Caco-2 (cell line): Measurements from ENCODE around the gene ZNF653. TPM values are rescaled to one million over a fixed set of nuclear protein-coding genes. Genes with fewer than 3 reads are reported as not detected.

Source experiments
- BruUV-seq: library from RNA; stranded (reverse); fragments of 400-500 nt; replicated peaks from 2 replicates; lab custom pipeline; 2021; lab: Mats Ljungman, UMichigan
- CTCF ChIA-PET: fragments of 300-600 bp; sonication (Branson Sonifier 250); formaldehyde crosslinking; loops from one replicate; lab custom pipeline; 2022; ENCODE audit warnings: antibody characterized with exemption; lab: Charles Lee
- POLR2A ChIA-PET: fragments of 300-600 bp; sonication (Branson Sonifier 250); formaldehyde crosslinking; loops from one replicate; lab custom pipeline; 2022; ENCODE audit warnings: antibody characterized with exemption; lab: Charles Lee
- DNase-seq, 2 experiments: peaks; one replicate each; pipeline versions ENCODE4 v3.0.0 to v3.0.0-alpha.2; 2020 to 2022
- H3K27me3 ChIP-seq: replicated peaks from 2 replicates; pipeline ENCODE4 v1.6.0; 2011; ENCODE audit warnings: low read length; ENCODE audit not compliant: control insufficient read depth, insufficient read depth
- H3K36me3 ChIP-seq: 2 replicates; pipeline ENCODE4 v1.5.1; 2011; ENCODE audit warnings: low read length; ENCODE audit not compliant: control insufficient read depth, insufficient read depth
- H3K4me1 ChIP-seq: fragments of 250-450 bp; sonication (Bioruptor Pico); 2 replicates; pipeline ENCODE4 v1.5.1; 2020; ENCODE audit warnings: mild to moderate bottlenecking
- H3K4me3 ChIP-seq: 2 replicates; pipeline ENCODE4 v1.5.1; 2011; ENCODE audit warnings: low read depth, mild to moderate bottlenecking, control low read depth, low read length
- H3K9me3 ChIP-seq: fragments of 250-450 bp; sonication (Bioruptor Pico); 2 replicates; pipeline ENCODE4 v1.5.1; 2020; ENCODE audit warnings: mild to moderate bottlenecking, moderate library complexity
- H3K27ac Mint-ChIP-seq: one replicate; pipeline ENCODE4 v1.8.0; 2022; ENCODE audit warnings: mixed read lengths; ENCODE audit not compliant: unreplicated experiment
- H3K27me3 Mint-ChIP-seq: one replicate; pipeline ENCODE4 v1.8.0; 2022; ENCODE audit warnings: mixed read lengths; ENCODE audit not compliant: insufficient read depth, unreplicated experiment
- H3K36me3 Mint-ChIP-seq: one replicate; pipeline ENCODE4 v1.8.0; 2022; ENCODE audit warnings: mild to moderate bottlenecking, mixed read lengths; ENCODE audit not compliant: insufficient read depth, unreplicated experiment
- H3K4me1 Mint-ChIP-seq: one replicate; pipeline ENCODE4 v1.8.0; 2022; ENCODE audit warnings: low read depth, mixed read lengths; ENCODE audit not compliant: unreplicated experiment
- H3K4me3 Mint-ChIP-seq: one replicate; pipeline ENCODE4 v1.8.0; 2022; ENCODE audit warnings: mild to moderate bottlenecking, moderate library complexity, mixed read lengths; ENCODE audit not compliant: unreplicated experiment
- H3K9me3 Mint-ChIP-seq: one replicate; pipeline ENCODE4 v1.8.0; 2022; ENCODE audit warnings: mixed read lengths; ENCODE audit not compliant: unreplicated experiment
- intact Hi-C: fragments of 100-400 bp; cut with micrococcal nuclease; formaldehyde crosslinking; loops from one replicate; pipeline ENCODE4 v1.10.0; 2022; ENCODE audit not compliant: unreplicated experiment
- total RNA-seq: library from RNA; stranded (reverse); gene quantifications from 2 replicates; pipeline ENCODE4 v1.2.3, GENCODE V29; 2022
- TF ChIP-seq, protein P1 (sequence below), 2 experiments: fragments of 200-600 bp in 1 of 2; IDR thresholded peaks; 1 replicate in 1 of 2; 2 replicates in 1 of 2; pipeline versions ENCODE4 v1.5.1 to v1.8.0; 2011 to 2022; ENCODE audit warnings: antibody characterized with exemption in 1 of 2, control low read depth in 1 of 2, inconsistent platforms in 1 of 2, low read depth in 1 of 2, low read length in 1 of 2, mild to moderate bottlenecking in 1 of 2, moderate library complexity in 1 of 2; ENCODE audit not compliant: insufficient read depth in 1 of 2, severe bottlenecking in 1 of 2, unreplicated experiment in 1 of 2

Gene ZNF653
- total RNA-seq, 1 experiment from 2014 or later, result 6.1 TPM

GRCh38 chr19:11485245-11485837, 20.3 kb downstream of the ZNF653 start:
- intact Hi-C loops, result no loop called here
- CTCF ChIA-PET, result no interaction called here
- Histone ChIP-seq H3K36me3 (no peaks in the 10 kb centered on the region), H3K9me3 (no peaks in the 10 kb centered on the region), H3K4me1 (peaks cover 16% of the 10 kb centered on the region), H3K4me3 (no peak overlapping the region), H3K27me3 (no peaks in the 10 kb centered on the region; the same call in 1 of the 2 replicates)
- Mint-ChIP-seq H3K36me3 (peaks cover 20% of the 10 kb centered on the region), H3K9me3 (no peaks in the 10 kb centered on the region), H3K27me3 (peaks cover 6% of the 10 kb centered on the region), H3K4me3 (no peak overlapping the region), H3K27ac (no peak overlapping the region), H3K4me1 (no peaks in the 10 kb centered on the region)
- POLR2A ChIA-PET, result no interaction called here
- no peak for DNase-seq
- BruUV-seq, result no TSS peak
- TF ChIP-seq, protein P1, sequence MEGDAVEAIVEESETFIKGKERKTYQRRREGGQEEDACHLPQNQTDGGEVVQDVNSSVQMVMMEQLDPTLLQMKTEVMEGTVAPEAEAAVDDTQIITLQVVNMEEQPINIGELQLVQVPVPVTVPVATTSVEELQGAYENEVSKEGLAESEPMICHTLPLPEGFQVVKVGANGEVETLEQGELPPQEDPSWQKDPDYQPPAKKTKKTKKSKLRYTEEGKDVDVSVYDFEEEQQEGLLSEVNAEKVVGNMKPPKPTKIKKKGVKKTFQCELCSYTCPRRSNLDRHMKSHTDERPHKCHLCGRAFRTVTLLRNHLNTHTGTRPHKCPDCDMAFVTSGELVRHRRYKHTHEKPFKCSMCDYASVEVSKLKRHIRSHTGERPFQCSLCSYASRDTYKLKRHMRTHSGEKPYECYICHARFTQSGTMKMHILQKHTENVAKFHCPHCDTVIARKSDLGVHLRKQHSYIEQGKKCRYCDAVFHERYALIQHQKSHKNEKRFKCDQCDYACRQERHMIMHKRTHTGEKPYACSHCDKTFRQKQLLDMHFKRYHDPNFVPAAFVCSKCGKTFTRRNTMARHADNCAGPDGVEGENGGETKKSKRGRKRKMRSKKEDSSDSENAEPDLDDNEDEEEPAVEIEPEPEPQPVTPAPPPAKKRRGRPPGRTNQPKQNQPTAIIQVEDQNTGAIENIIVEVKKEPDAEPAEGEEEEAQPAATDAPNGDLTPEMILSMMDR (IDR thresholded peaks at IDR 0.05; ENCODE audit: insufficient read depth in 1 of 2, low read depth in 1 of 2, low read length in 1 of 2, severe bottlenecking in 1 of 2, unreplicated experiment in 1 of 2), result no peak

DNA sequence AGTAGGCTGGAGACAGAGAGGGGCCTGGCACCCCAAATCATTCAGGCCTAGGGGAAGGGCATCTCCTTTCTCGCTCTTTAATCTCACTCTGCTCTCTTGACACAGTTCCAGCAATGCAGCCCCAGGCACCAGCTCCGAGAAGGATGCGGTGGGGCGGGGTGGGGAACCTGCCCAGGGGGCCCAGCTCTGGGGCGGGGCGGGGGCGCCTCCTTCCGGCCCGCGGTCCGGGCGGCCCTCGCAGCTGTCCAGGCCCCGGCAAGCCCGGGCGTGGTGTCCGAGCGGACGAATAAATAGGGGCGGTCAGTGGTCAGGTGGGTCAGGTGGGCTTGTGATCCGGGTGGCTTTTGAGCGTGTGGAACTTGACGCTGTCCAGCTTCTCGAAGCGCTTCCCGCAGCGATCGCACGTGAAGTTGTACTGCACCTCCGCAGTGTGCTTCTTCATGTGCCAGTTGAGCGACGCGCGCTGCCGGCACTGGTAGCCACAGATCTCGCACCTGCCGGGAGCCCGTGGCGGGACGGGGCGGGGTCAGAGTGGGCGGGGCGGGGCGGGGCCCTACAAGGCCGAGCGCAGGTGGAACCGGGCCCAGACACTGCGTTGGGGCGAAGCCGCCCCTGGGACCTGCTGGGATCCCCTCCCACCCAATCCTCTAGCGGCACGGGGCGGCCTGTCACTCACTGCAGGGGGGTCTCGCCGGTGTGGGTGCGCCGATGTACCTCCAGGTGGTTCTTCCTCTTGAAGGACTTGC, 22.1 kb downstream of the ZNF653 start:
- H3K9me3 ChIP-seq, result no peaks in the 10 kb centered on the region
- TF ChIP-seq, protein P1 (IDR thresholded peaks at IDR 0.05; ENCODE audit: insufficient read depth in 1 of 2, low read depth in 1 of 2, low read length in 1 of 2, severe bottlenecking in 1 of 2, unreplicated experiment in 1 of 2), result no peak
- Mint-ChIP-seq H3K27ac (no peak overlapping the region), H3K9me3 (no peaks in the 10 kb centered on the region), H3K4me1 (no peaks in the 10 kb centered on the region), H3K4me3 (no peak overlapping the region), H3K36me3 (peaks cover 20% of the 10 kb centered on the region), H3K27me3 (peaks cover 7% of the 10 kb centered on the region)
- no peak for DNase-seq
- POLR2A ChIA-PET, result interaction anchor here (1.6 kb wide), 1 partner anchor 65 kb away, joined by 5 read pairs; the partner anchor contains the start of gene RGL3
- BruUV-seq, result no TSS peak
- CTCF ChIA-PET, result interaction anchor here (0.6 to 1.7 kb wide), 4 partner anchors 43 to 109 kb away, joined by 5 to 16 read pairs (median 8); partner anchors contain the start of gene SWSAP1
- intact Hi-C loops, result no loop called here
- H3K4me1 ChIP-seq, result peaks cover 16% of the 10 kb centered on the region
- H3K4me3 ChIP-seq, result no peak overlapping the region
- H3K36me3 ChIP-seq, result no peaks in the 10 kb centered on the region
- no peaks in the 10 kb centered on the region; the same call in 1 of the 2 replicates for H3K27me3 ChIP-seq

GRCh38 chr19:11482384-11483050, 23.1 kb downstream of the ZNF653 start:
- Mint-ChIP-seq H3K27ac (peak overlapping the region; percentile 19), H3K9me3 (no peaks in the 10 kb centered on the region), H3K36me3 (peaks cover 20% of the 10 kb centered on the region), H3K27me3 (peaks cover 9% of the 10 kb centered on the region), H3K4me3 (peak overlapping the region; percentile 71), H3K4me1 (no peaks in the 10 kb centered on the region)
- intact Hi-C loops, result loop anchor here (1.0 kb wide), 2 partner anchors 101 to 189 kb away; no protein-coding TSS in a partner anchor
- no peaks in the 10 kb centered on the region for H3K9me3 ChIP-seq
- ChIA-PET POLR2A (interaction anchor here (1.0 to 1.6 kb wide), 5 partner anchors 8 to 108 kb away, joined by 3 to 7 read pairs (median 5); partner anchors contain the start of genes RGL3 and SWSAP1), CTCF (interaction anchor here (0.5 to 1.7 kb wide), 14 partner anchors 8 to 170 kb away, joined by 3 to 42 read pairs (median 4); partner anchors contain the start of genes ECSIT, ODAD3, PRKCSH and SWSAP1)
- peak; percentile 78 to 88 for DNase-seq
- H3K36me3 ChIP-seq, result no peaks in the 10 kb centered on the region
- H3K4me1 ChIP-seq, result peaks cover 16% of the 10 kb centered on the region
- no TSS peak for BruUV-seq
- TF ChIP-seq, protein P1 (IDR thresholded peaks at IDR 0.05; ENCODE audit: insufficient read depth in 1 of 2, low read depth in 1 of 2, low read length in 1 of 2, severe bottlenecking in 1 of 2, unreplicated experiment in 1 of 2), result peak; percentile 81 to 91
- no peaks in the 10 kb centered on the region; the same call in 1 of the 2 replicates for H3K27me3 ChIP-seq
- H3K4me3 ChIP-seq, result peak overlapping the region; percentile 45
